Pancreas (tissue), 10 donors: ENCODE results near the gene SRMS. TPM values are rescaled to one million over a fixed set of nuclear protein-coding genes. Genes with fewer than 3 reads are reported as not detected.
A peak's percentile ranks its signal among the peaks of the same experiment; 100 is the strongest.

ENCODE experiments used
- ATAC-seq, 4 donors: fragments of 200-7000 bp; cut with Tn5 transposase; one replicate each; pipeline versions ENCODE4 v1.8.0 to v1.9.1; 2020; ENCODE audit warnings: mild to moderate bottlenecking in 4 of 4, moderate library complexity in 4 of 4
- DNase-seq, 6 donors: peaks; one replicate each; pipeline ENCODE4 v3.0.0-alpha.2; 2020
- FAIRE-seq: peaks from 2 replicates; lab custom pipeline; 2012; peaks lifted over from hg19 to GRCh38; lab: Jason Lieb, UNC
- H3K27ac ChIP-seq, 4 donors: fragments of 200-600 bp; sonication (generic); 1 replicate in 3 of 4; 2 replicates in 1 of 4; pipeline versions ENCODE4 v1.5.0 to v1.8.0; 2020
- H3K27me3 ChIP-seq, 4 donors: fragments of 200-600 bp; one replicate each; pipeline ENCODE4 v1.8.0; 2021
- H3K36me3 ChIP-seq, 3 donors: fragments of 200-600 bp; sonication (generic) in 1 of 3; one replicate each; pipeline versions ENCODE4 v1.5.0 to v1.8.0; 2020 to 2021
- H3K4me1 ChIP-seq, 3 donors: fragments of 200-600 bp; one replicate each; pipeline ENCODE4 v1.8.0; 2021
- H3K4me3 ChIP-seq, 4 donors: fragments of 200-600 bp; sonication (generic) in 2 of 4; one replicate each; pipeline versions ENCODE4 v1.5.0 to v1.8.0; 2020 to 2021
- H3K9me3 ChIP-seq, 4 donors: fragments of 200-600 bp; one replicate each; pipeline ENCODE4 v1.8.0; 2021
- CTCF ChIP-seq, 4 donors: fragments of 200-600 bp; sonication (generic) in 3 of 4; IDR thresholded peaks; one replicate each; pipeline versions ENCODE4 v1.5.0 to v1.8.0; 2021; ENCODE audit warnings: antibody characterized with exemption in 4 of 4
- WGBS, 2 donors: extraction: QIAGEN DNeasy Blood & Tissue Kit; methylation state at CpG; one replicate each; pipeline ENCODE4 v1.1.7; 2013; 5-methylcytosine and 5-hydroxymethylcytosine counted together
- intact Hi-C, 3 donors: fragments of 100-400 bp; cut with DNase I; formaldehyde crosslinking; loops; one replicate each; pipeline versions ENCODE4 v1.11.1 to v1.14.2; 2022
- polyA plus RNA-seq, 2 donors: library from polyadenylated mRNA; stranded (reverse); fragments of 200-250 nt; gene quantifications; one replicate each; pipeline ENCODE4 v1.2.3, GENCODE V29; 2013
- total RNA-seq, 6 donors: library from RNA; stranded (reverse); fragmentation: NEBNext Ultra II Directional in 4 of 6; extraction: Animal tissue kit (Norgen Biotek cat#: 25700) in 4 of 6; gene quantifications; one replicate each; pipeline versions ENCODE4 v1.2.1 to v1.2.4, GENCODE V29; 2021 to 2023
- donor health status: healthy with polysubstance abuse.
- donor health status: DM: no; HTN: no; CAD: no; lungs with moderate emphysema.
- donor health status: DM: no; HTN: no; CAD: no.
- donor health status: control.
- donor health status: control.
- donor health status: Bipolar disorder and iron deficiency.
- donor health status: DM: yes; HTN: yes; CAD: no.
- donor health status: DM: no; HTN: no; CAD: no.
- donor health status: DM: no; HTN: no; CAD: no.
- donor health status: DM: yes; HTN: yes; CAD: no.

The SRMS gene
- total and polyA plus RNA-seq, 8 donors, result not detected

DNA sequence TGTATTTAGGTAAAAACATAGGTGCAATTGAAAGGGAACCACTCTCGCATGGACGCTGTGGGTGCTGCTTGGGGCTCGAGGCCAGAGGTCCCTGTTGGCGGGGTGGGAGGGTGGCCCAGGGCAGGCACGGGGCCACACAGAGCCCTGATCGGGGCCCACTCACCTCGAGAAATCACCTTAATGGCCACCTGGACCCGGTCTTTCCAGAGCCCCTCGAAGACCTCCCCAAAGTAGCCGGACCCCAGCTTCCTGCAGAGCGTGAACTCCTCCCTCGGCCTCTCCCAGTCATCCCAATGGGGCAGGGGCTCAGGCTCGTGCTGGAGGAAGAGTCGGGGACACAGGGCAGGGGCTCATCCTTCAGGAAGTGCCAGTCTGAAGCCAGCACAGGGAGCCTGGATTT lies 14.2 kb downstream of the SRMS start:
- no peak for TF ChIP-seq CTCF (IDR thresholded peaks at IDR 0.05)
- 75 to 79% methylated on average over 14 of the region's 14 CpGs for WGBS, 2 donors

DNA sequence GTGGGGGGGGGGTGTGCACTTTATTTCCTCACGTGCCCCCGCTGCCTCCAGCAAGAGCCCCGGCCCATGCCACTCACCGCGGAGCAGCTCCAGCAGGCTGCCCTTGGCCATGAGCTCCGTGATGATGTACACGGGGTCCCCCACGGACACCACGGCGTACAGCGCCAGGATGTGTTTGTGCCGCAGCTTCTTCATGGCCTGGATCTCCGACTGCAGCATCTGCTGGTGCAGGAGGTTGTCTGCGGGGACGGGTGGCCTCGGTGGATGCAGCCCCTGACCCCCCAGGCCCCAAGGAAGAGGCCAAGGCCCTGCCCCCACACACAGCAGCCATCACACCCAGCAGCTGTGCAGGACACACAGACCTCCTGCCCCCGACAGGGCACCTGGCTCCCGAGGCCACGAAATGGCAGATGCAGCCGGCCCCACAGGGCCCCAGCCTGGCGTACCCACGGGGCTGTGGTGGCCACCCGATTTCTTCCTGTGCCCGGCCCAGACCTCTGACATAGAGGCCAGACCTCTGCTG lies 15.0 kb downstream of the SRMS start:
- Histone ChIP-seq H3K4me3 (no peak overlapping the region), H3K27ac (no peak overlapping the region), H3K9me3 (no peaks in the 10 kb centered on the region), H3K4me1 (peaks cover 0 to 7% (median 0%) of the 10 kb centered on the region in 3 donors), H3K36me3 (no peaks in the 10 kb centered on the region), H3K27me3 (no peaks in the 10 kb centered on the region)
- TF ChIP-seq CTCF (IDR thresholded peaks at IDR 0.05), result no peak
- 73 to 81% methylated on average over 23 to 24 of the region's 24 CpGs for WGBS, 2 donors
- FAIRE-seq, result no peak
- DNase-seq, result peak in 1 of 6 donors; percentile 76
- intact Hi-C loops, result no loop called here
- no peak for ATAC-seq

More for the DNA sequence above, 14.2 kb downstream of the SRMS start:
- intact Hi-C loops, result no loop called here
- Histone ChIP-seq H3K27me3 (no peaks in the 10 kb centered on the region), H3K27ac (no peak overlapping the region), H3K36me3 (no peaks in the 10 kb centered on the region), H3K9me3 (no peaks in the 10 kb centered on the region), H3K4me1 (peaks cover 0 to 7% (median 1%) of the 10 kb centered on the region in 3 donors), H3K4me3 (no peak overlapping the region)
- FAIRE-seq (no peak), DNase-seq (peak in 3 of 6 donors; percentile 16 to 57 (median 26)), ATAC-seq (no peak)

DNA sequence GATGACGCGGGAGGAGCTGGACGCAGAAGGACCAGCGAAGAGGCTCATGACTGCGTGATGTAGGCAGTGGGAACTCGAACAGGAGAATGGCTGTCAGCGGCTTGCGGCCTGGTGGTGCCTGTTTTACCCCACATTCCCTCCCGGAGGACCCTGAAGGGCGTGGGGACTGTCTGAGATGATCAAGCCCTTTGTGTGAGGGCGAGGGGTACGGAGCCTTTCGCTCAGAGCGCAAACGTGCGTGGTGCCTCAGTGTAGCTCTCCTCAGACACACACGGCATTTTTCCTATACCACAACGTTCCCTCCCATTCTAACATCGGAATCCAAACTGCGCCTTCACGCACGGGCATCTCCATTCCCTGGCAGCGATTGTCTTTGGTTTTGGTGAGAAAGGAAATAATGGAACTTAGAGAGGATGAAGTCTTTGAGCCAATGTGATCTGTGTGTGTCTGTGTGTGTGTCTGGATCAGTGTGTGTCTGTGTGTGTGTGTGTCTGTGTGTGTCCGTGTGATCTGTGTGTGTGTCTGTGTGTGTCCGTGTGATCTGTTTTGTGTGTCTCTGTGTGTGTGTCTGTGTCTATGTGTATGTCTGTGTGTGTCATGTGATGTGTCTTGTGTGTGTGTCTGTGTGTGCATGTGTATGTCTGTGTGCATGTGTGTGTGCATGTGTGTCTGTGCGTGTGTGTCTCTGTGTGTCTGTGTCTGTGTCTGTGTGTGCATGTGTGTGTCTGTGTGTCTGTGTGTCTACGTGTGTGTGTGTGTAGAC lies 15.7 kb downstream of the SRMS start:
- peak in 1 of 6 donors; percentile 10 for DNase-seq

GRCh38 chr20:63530788-63531160 lies 16.8 kb downstream of the SRMS start:
- Histone ChIP-seq H3K27ac (no peak overlapping the region), H3K4me1 (peaks cover 0 to 7% (median 0%) of the 10 kb centered on the region in 3 donors), H3K36me3 (no peaks in the 10 kb centered on the region), H3K27me3 (no peaks in the 10 kb centered on the region), H3K4me3 (no peak overlapping the region), H3K9me3 (no peaks in the 10 kb centered on the region)
- no peak for ATAC-seq
- peak in 1 of 6 donors; percentile 42 for DNase-seq
- FAIRE-seq, result no peak
- TF ChIP-seq CTCF (IDR thresholded peaks at IDR 0.05), result no peak
- intact Hi-C loops, result no loop called here
- WGBS, 2 donors, result 50 to 55% methylated on average over 14 of the region's 14 CpGs

More for the DNA sequence above, 15.7 kb downstream of the SRMS start:
- Histone ChIP-seq H3K4me3 (no peak overlapping the region), H3K27me3 (no peaks in the 10 kb centered on the region), H3K27ac (no peak overlapping the region), H3K9me3 (no peaks in the 10 kb centered on the region), H3K4me1 (peaks cover 0 to 7% (median 0%) of the 10 kb centered on the region in 3 donors), H3K36me3 (no peaks in the 10 kb centered on the region)
- FAIRE-seq, result no peak
- WGBS, 2 donors, result 76 to 86% methylated on average over 27 of the region's 27 CpGs
- no peak for ATAC-seq
- intact Hi-C loops, result no loop called here
- no peak for TF ChIP-seq CTCF (IDR thresholded peaks at IDR 0.05)
